C1 segment of cervical spinal cord (tissue), 14 donors: ENCODE data around the gene MYRFL.

Experiments
- DNase-seq, 14 donors: peaks; one replicate each; lab custom pipeline; 2025; lab: John Stamatoyannopoulos, UW

MYRFL gene

DNA sequence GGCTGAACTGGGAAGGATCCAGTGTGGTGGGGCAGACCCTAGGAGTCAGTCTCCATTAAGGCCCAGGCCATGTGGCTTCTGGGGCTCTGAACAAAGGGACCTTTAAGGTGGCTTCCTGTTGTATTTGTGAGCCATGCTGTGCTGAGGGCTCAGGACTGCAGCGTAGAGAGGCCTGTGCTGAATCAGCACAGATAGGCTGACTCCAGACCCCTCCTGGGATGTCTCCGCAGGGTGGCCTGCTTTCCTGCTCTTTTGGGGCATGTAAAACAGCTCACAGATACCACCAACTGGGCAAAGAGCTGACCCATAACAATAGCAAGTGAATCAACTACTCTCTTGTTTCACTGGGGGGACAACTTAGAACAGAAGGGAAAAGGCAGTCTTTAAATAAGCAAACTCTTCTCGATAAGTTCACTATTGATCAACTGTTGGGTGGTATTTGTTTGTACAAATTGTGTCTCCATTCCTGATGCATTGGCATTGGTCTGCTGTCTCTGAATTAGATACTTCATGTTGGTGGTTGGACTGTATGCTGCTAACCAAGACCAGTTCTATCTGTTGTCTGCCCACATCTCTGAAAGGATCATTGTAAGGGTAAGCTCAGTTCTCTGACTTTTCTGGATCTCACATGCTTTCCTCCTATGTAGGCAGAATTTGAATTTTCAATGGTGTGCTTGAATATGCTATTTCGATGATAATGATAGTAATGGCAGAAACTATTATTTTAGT lies 71.8 kb downstream of the MYRFL start:
- DNase-seq = no peak

- DNase-seq = peak in 3 of 14 donors; percentile 3 to 15 (median 6)
Observed at GRCh38 chr12:69897744-69898143, 72.7 kb downstream of the MYRFL start.

- no peak for DNase-seq
Observed at GRCh38 chr12:69898236-69898635, 73.2 kb downstream of the MYRFL start.

GRCh38 chr12:69900720-69901131 lies 75.7 kb downstream of the MYRFL start:
- DNase-seq = peak in 11 of 14 donors; percentile 4 to 81 (median 41)

DNA sequence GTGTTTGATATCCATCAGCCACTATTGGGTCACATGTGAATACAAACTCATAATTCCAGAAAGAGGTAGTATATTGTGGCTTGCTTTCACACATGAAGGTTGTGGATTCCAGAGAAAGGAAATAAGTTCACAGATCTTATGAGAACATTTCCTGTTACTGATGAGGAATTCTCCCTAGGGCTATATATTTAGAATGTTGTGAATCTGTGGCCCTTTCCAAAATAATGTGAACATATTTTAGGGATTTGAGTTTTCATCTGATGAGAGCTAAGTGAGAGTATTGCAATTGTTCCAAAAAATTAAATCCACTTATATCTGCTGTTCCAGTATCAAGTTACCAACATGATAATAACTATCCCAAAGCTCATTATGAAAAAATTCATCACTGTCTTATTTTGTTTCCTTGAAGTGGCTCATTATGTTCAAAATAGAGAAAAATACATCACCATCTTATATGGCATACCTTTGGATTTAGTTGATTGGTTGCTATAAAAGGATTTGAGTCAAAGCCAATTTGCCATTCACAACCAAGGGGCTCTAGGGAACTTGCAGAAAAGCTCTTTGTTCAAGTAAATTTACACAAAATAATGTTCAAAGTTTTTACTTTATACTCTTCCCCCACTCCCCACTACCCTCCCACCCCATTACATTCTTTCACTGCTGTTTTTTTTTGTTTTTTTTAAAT lies 76.3 kb downstream of the MYRFL start:
- no peak for DNase-seq

DNA sequence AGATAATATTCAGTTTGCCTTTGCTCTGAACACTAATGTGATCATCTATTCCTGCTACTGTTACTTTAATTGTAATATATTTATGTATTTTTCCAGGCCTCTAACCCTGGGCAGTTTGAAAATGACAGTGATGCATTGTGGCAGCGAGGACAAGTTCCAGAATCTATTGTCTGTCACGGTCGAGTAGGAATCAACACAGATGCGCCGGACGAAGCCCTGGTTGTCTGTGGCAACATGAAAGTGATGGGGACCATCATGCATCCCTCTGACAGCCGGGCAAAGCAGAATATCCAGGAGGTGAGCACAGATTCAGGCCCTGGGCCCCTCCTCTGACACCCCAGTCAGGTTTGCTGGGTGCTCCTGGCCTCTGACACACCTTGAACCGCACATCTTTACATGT lies 78.5 kb downstream of the MYRFL start:
- DNase-seq = peak in 1 of 14 donors; percentile 40

GRCh38 chr12:69904777-69905176 lies 79.8 kb downstream of the MYRFL start:
- no peak for DNase-seq

- DNase-seq = no peak
Observed at GRCh38 chr12:69905801-69906200, 80.8 kb downstream of the MYRFL start.

GRCh38 chr12:69906411-69907216 lies 81.6 kb downstream of the MYRFL start:
- peak in 1 of 14 donors; percentile 15 for DNase-seq

DNA sequence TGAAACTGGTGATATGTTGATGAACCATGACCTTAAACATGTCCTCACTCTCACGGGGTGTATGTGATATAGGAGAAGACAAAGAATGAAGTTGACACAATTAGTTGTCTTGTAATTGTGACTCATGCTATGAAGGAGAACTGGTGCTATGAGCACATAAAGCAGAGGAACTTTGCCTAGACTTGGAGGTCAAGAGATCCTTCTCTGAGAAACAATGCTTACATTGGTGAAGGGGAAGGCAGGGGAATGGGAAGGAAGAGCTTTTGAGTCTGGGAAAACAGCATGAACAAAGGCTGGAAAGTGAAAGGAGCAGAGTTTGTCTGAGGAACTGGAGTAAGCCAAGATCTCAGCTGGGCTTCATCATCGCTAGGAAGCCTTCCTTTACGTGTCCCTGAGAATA lies 83.2 kb downstream of the MYRFL start:
- DNase-seq = no peak

DNA sequence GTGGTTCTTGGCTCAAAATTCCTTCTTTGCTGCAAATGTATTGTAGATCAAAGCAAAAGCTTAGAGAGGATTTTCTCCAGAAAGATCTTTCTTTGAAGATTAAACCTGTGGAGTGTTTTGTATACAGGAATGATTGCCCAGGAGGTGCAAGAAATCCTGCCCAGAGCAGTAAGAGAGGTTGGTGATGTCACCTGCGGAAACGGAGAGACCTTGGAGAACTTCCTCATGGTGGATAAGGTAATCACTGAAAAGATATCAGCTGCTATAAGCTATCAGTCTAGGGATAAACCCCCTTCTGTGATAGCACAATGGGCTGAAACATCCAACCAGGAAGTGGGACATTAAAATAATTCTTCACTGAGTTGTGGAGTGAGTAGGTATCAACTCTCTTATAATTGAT lies 85.7 kb downstream of the MYRFL start:
- DNase-seq = no peak

GRCh38 chr12:69913526-69913925 lies 88.5 kb downstream of the MYRFL start:
- DNase-seq = no peak

- no peak for DNase-seq
Observed at GRCh38 chr12:69915964-69916363, 90.9 kb downstream of the MYRFL start.

- no peak for DNase-seq
Observed at GRCh38 chr12:69916544-69917235, 91.7 kb downstream of the MYRFL start.

- DNase-seq = no peak
Observed at GRCh38 chr12:69918287-69918686, 93.3 kb downstream of the MYRFL start.

GRCh38 chr12:69919495-69919894 lies 94.5 kb downstream of the MYRFL start:
- no peak for DNase-seq

GRCh38 chr12:69921831-69922230 lies 96.8 kb downstream of the MYRFL start:
- DNase-seq = no peak

DNA sequence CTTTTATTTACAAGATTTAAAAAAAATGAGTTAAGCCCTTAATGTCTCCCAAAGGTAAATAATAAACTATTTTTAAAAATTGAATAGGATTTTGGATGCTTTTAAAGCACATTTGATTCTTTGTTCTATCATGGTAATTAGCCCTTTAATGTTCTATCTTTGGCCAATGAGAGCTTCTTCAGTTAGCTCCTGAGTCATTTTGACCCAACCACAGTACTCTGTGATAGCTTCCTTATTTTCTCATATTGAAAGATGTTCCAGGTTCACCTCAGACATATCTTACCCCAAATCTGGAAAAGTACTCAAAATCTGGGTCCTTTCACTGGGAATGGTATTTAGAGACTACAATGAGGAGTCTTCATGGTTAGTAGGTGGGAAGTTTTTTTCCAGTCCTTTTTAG lies 98.0 kb downstream of the MYRFL start:
- DNase-seq = no peak

DNA sequence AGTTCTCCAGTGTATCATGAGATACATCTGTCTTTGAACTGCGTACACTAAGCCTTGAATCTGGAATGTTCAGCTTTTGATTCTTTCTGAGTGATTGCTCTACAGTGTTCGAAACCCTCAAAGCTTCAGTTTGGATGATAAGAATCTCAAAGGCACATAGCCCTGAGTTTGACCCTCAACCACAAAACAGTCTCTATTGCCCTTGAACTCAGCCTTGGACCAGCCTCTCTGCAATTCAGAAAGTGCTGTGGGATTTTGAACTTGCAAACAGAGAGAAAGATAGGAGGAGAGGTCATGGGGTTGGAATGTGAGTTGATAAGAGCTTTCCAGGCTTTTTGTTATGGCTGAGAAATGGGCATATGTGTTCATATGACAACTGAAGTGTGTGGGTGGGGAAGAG lies 100.3 kb downstream of the MYRFL start:
- no peak for DNase-seq

DNA sequence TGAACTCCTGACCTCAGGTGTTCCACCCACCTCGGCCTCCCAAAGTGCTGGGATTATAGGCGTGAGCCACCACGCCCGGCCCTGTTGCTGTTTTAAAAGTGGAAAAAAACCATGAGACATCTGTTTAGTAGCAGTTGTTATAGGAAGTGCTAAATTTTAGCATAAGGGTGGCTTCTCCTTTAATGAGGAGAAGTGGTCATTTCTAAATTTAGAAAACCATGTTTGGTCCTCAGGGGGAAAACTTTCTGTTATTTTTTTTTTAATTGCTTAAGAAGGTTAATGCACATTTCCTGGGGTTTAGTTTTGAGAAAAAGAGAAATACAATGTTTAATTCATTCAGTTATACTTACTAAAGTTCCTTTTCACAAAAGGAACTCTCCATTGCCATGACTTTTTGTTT lies 102.1 kb downstream of the MYRFL start:
- no peak for DNase-seq

GRCh38 chr12:69929125-69929524 lies 104.1 kb downstream of the MYRFL start:
- DNase-seq = no peak

- no peak for DNase-seq
Observed at GRCh38 chr12:69929531-69929930, 104.5 kb downstream of the MYRFL start.
